OCI-LY1 (cell line): ENCODE data around the gene NSD2.

Source experiments
- EZH2 ChIP-seq: fragments of 200-600 bp; sonication (generic), shearing (Covaris generic); IDR thresholded peaks from 2 replicates; pipeline ENCODE4 v1.8.0; 2017; ENCODE audit warnings: borderline replicate concordance, mixed run types, mild to moderate bottlenecking, antibody characterized with exemption, low read length, moderate library complexity, mixed read lengths
- TF ChIP-seq, protein P1 (sequence below): fragments of 200-600 bp; sonication (generic), shearing (Covaris generic); IDR thresholded peaks from 2 replicates; pipeline ENCODE4 v1.5.1; 2017; ENCODE audit warnings: mild to moderate bottlenecking, antibody characterized with exemption, low read length, moderate library complexity, mixed read lengths

DNA sequence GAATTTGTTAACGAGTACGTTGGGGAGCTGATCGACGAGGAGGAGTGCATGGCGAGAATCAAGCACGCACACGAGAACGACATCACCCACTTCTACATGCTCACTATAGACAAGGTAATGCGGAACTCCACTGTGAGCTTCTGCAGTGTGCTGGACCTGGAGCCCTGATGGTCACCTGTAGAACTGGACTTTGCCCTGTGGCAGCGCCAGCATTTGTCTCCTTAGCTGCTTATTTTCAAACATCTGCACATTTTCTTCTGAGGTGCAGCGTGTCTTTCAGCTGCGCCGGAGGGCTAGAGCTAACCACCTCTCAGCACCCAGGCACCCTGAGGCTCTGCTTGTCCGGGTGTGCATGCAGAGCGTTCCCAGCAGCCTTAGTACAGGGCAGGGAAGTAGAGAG lies 89.8 kb downstream of the NSD2 start:
- TF ChIP-seq, protein P1, sequence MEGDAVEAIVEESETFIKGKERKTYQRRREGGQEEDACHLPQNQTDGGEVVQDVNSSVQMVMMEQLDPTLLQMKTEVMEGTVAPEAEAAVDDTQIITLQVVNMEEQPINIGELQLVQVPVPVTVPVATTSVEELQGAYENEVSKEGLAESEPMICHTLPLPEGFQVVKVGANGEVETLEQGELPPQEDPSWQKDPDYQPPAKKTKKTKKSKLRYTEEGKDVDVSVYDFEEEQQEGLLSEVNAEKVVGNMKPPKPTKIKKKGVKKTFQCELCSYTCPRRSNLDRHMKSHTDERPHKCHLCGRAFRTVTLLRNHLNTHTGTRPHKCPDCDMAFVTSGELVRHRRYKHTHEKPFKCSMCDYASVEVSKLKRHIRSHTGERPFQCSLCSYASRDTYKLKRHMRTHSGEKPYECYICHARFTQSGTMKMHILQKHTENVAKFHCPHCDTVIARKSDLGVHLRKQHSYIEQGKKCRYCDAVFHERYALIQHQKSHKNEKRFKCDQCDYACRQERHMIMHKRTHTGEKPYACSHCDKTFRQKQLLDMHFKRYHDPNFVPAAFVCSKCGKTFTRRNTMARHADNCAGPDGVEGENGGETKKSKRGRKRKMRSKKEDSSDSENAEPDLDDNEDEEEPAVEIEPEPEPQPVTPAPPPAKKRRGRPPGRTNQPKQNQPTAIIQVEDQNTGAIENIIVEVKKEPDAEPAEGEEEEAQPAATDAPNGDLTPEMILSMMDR, result no peak
- no peak for TF ChIP-seq EZH2
